ENCODE results near the gene MTCH1. TPM values are rescaled to one million over a fixed set of nuclear protein-coding genes. Genes with fewer than 3 reads are reported as not detected.

MTCH1 gene
- total RNA-seq, 1 experiment from 2014 or later: 204 TPM

GRCh38 chr6:37033819-37034795 lies 48.1 kb upstream of the MTCH1 start:
- peaks cover 7% of the 10 kb centered on the region; the same call in 1 of the 2 replicates for H3K4me1 Mint-ChIP-seq
- H3K4me3 Mint-ChIP-seq: no peak overlapping the region
- ChIA-PET CTCF (interaction anchor here (1.1 to 1.9 kb wide), 4 partner anchors 11 to 176 kb away, joined by 3 to 9 read pairs (median 4); no protein-coding TSS in a partner anchor), POLR2A (interaction anchor here (0.7 kb wide), 1 partner anchor 1624 kb away, joined by 5 read pairs; no protein-coding TSS in a partner anchor)
- H3K27ac Mint-ChIP-seq: no peak overlapping the region; the same call in none of the 2 replicates
- ATAC-seq (no peak), DNase-seq (ENCODE audit: low spot score) (no peak)
- peaks cover 13% of the 10 kb centered on the region for H3K9me3 Mint-ChIP-seq
- no peaks in the 10 kb centered on the region for H3K27me3 Mint-ChIP-seq (ENCODE audit: low read depth)
- H3K36me3 Mint-ChIP-seq: peaks cover 8% of the 10 kb centered on the region
- TF ChIP-seq EMX1 (CRISPR knock-in tag; IDR thresholded peaks at IDR 0.05) (no peak), E2F4 (CRISPR knock-in tag; IDR thresholded peaks at IDR 0.05; ENCODE audit: borderline replicate concordance, low read depth) (no peak), HMGA2 (CRISPR knock-in tag; IDR thresholded peaks at IDR 0.05) (no peak), ATF6 (CRISPR knock-in tag; IDR thresholded peaks at IDR 0.05) (no peak), E2F5 (CRISPR knock-in tag; IDR thresholded peaks at IDR 0.05) (no peak), GTF2I (CRISPR knock-in tag; conservative IDR thresholded peaks at IDR 0.05) (no peak), ARID4B (CRISPR knock-in tag; IDR thresholded peaks at IDR 0.05; ENCODE audit: borderline replicate concordance) (no peak), ZBTB43 (CRISPR knock-in tag; IDR thresholded peaks at IDR 0.05) (no peak), FOXK1 (CRISPR knock-in tag; IDR thresholded peaks at IDR 0.05) (no peak), JUN (CRISPR knock-in tag; IDR thresholded peaks at IDR 0.05) (no peak), STAT6 (CRISPR knock-in tag; conservative IDR thresholded peaks at IDR 0.05; ENCODE audit: low read depth) (no peak), NR3C1 (CRISPR knock-in tag; conservative IDR thresholded peaks at IDR 0.05; ENCODE audit: low read depth) (no peak), RELA (CRISPR knock-in tag; IDR thresholded peaks at IDR 0.05; ENCODE audit: borderline replicate concordance) (no peak), FOXJ3 (CRISPR knock-in tag; IDR thresholded peaks at IDR 0.05; ENCODE audit: borderline replicate concordance) (no peak), ZNF671 (CRISPR knock-in tag; IDR thresholded peaks at IDR 0.05) (no peak)
- TF ChIP-seq, protein P1, sequence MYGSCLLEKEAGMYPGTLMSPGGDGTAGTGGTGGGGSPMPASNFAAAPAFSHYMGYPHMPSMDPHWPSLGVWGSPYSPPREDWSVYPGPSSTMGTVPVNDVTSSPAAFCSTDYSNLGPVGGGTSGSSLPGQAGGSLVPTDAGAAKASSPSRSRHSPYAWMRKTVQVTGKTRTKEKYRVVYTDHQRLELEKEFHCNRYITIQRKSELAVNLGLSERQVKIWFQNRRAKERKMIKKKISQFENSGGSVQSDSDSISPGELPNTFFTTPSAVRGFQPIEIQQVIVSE (CRISPR knock-in tag; IDR thresholded peaks at IDR 0.05; ENCODE audit: borderline replicate concordance): no peak
- TF ChIP-seq, protein P2, sequence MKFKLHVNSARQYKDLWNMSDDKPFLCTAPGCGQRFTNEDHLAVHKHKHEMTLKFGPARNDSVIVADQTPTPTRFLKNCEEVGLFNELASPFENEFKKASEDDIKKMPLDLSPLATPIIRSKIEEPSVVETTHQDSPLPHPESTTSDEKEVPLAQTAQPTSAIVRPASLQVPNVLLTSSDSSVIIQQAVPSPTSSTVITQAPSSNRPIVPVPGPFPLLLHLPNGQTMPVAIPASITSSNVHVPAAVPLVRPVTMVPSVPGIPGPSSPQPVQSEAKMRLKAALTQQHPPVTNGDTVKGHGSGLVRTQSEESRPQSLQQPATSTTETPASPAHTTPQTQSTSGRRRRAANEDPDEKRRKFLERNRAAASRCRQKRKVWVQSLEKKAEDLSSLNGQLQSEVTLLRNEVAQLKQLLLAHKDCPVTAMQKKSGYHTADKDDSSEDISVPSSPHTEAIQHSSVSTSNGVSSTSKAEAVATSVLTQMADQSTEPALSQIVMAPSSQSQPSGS (CRISPR knock-in tag; IDR thresholded peaks at IDR 0.05; ENCODE audit: borderline replicate concordance, low read depth): no peak
